Colonic mucosa (tissue), 4 donors: ENCODE measurements around the gene CRISP1. TPM values are rescaled to one million over a fixed set of nuclear protein-coding genes. Genes with fewer than 3 reads are reported as not detected.

ENCODE experiments used
- DNase-seq: peaks from one replicate; pipeline ENCODE4 v3.0.0-alpha.2; 2020
- H3K27ac ChIP-seq: fragments of 200-600 bp; one replicate; pipeline ENCODE4 v1.8.0; 2021
- H3K27me3 ChIP-seq: fragments of 200-600 bp; one replicate; pipeline ENCODE4 v1.8.0; 2021
- H3K36me3 ChIP-seq: fragments of 200-600 bp; one replicate; pipeline ENCODE4 v1.8.0; 2021
- H3K4me1 ChIP-seq: fragments of 200-600 bp; one replicate; pipeline ENCODE4 v1.8.0; 2021; ENCODE audit warnings: mild to moderate bottlenecking
- H3K4me3 ChIP-seq: fragments of 200-600 bp; one replicate; pipeline ENCODE4 v1.8.0; 2021
- H3K9ac ChIP-seq, 2 donors: one replicate each; pipeline ENCODE4 v1.7.0; 2013; ENCODE audit warnings: control low read depth in 2 of 2, low read depth in 2 of 2, low read length in 2 of 2
- H3K9me3 ChIP-seq: fragments of 200-600 bp; one replicate; pipeline ENCODE4 v1.8.0; 2021
- intact Hi-C: fragments of 100-400 bp; cut with DNase I; formaldehyde crosslinking; loops from one replicate; pipeline ENCODE4 v1.14.1; 2022
- total RNA-seq, 2 donors: library from RNA; stranded (reverse); fragmentation: NEBNext Ultra II Directional in 1 of 2; extraction: Animal tissue kit (Norgen Biotek cat#: 25700) in 1 of 2; gene quantifications; one replicate each; pipeline ENCODE4 v1.2.1, GENCODE V29; 2021
- TF ChIP-seq, protein P1 (sequence below): fragments of 200-600 bp; IDR thresholded peaks from one replicate; pipeline ENCODE4 v1.8.0; 2022; ENCODE audit warnings: antibody characterized with exemption, mild to moderate bottlenecking
- donor health status: healthy.
- donor health status: DM: no; HTN: no; CAD: no.
- donor health status: DM: no; HTN: no; CAD: no.

CRISP1 gene
- total RNA-seq, 2 donors from 2014 or later = not detected

DNA sequence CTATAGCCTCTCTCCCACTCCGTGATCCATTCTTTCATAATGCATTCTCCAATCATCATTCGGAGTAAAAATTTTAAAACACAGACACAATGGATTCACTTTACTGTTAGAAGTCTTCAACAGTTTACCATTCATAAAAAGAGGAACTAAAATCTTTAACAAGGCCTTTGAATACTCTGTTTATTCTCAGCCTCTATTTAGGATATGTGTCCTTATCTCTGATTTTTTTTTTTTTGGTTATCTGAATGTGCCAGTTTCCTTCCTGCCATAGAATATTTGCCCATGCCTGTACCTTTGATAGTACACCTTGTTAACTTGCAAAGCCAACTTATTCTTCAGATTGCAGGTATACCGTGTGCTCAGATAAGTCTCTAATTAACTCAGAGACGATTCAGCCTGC is 11.1 kb downstream of the CRISP1 start:
- TF ChIP-seq, protein P1, sequence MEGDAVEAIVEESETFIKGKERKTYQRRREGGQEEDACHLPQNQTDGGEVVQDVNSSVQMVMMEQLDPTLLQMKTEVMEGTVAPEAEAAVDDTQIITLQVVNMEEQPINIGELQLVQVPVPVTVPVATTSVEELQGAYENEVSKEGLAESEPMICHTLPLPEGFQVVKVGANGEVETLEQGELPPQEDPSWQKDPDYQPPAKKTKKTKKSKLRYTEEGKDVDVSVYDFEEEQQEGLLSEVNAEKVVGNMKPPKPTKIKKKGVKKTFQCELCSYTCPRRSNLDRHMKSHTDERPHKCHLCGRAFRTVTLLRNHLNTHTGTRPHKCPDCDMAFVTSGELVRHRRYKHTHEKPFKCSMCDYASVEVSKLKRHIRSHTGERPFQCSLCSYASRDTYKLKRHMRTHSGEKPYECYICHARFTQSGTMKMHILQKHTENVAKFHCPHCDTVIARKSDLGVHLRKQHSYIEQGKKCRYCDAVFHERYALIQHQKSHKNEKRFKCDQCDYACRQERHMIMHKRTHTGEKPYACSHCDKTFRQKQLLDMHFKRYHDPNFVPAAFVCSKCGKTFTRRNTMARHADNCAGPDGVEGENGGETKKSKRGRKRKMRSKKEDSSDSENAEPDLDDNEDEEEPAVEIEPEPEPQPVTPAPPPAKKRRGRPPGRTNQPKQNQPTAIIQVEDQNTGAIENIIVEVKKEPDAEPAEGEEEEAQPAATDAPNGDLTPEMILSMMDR = no peak
- intact Hi-C loops = no loop called here
- H3K9me3 ChIP-seq = no peaks in the 10 kb centered on the region
- no peaks in the 10 kb centered on the region for H3K36me3 ChIP-seq
- no peak overlapping the region for H3K4me3 ChIP-seq
- DNase-seq = no peak
- H3K4me1 ChIP-seq = no peaks in the 10 kb centered on the region
- no peak overlapping the region for H3K27ac ChIP-seq
- H3K9ac ChIP-seq = no peak overlapping the region
- H3K27me3 ChIP-seq = no peaks in the 10 kb centered on the region

GRCh38 chr6:49852975-49853374 is 13.4 kb downstream of the CRISP1 start:
- intact Hi-C loops = no loop called here

GRCh38 chr6:49849213-49849907 is 17.0 kb downstream of the CRISP1 start:
- DNase-seq = no peak
- no peaks in the 10 kb centered on the region for H3K9me3 ChIP-seq
- H3K27me3 ChIP-seq = no peaks in the 10 kb centered on the region
- intact Hi-C loops = loop anchor here (10.0 kb wide), 1 partner anchor 225 kb away; no protein-coding TSS in a partner anchor
- H3K27ac ChIP-seq = no peak overlapping the region
- no peaks in the 10 kb centered on the region for H3K4me1 ChIP-seq
- TF ChIP-seq, protein P1 = peak; percentile 69
- H3K9ac ChIP-seq = no peak overlapping the region
- H3K36me3 ChIP-seq = no peaks in the 10 kb centered on the region
- H3K4me3 ChIP-seq = no peak overlapping the region

More at GRCh38 chr6:49852975-49853374, 13.4 kb downstream of the CRISP1 start:
- no peaks in the 10 kb centered on the region for H3K4me1 ChIP-seq
- TF ChIP-seq, protein P1 = no peak
- H3K27me3 ChIP-seq = no peaks in the 10 kb centered on the region
- no peak overlapping the region for H3K27ac ChIP-seq
- DNase-seq = no peak
- H3K9me3 ChIP-seq = no peaks in the 10 kb centered on the region
- no peaks in the 10 kb centered on the region for H3K36me3 ChIP-seq
- no peak overlapping the region for H3K9ac ChIP-seq
- H3K4me3 ChIP-seq = no peak overlapping the region

DNA sequence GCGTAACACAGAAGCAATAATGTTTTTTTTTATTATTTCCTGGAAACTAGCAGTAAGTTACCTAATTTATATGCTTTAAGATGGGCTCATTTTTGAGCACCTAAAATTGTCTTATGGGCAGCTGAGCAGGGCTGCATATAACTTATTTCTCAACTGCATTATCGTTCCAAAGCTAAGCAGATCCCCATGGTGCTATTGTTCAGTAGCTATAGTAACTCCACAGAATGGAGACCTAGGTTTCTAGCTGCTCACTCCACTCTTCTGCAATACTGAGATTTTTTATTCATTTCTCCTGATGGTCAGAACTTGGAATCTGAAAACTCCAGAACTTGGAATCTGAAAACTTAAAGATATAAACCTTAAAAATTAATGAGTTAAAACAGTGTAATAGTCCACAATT is 18.7 kb downstream of the CRISP1 start:
- no peaks in the 10 kb centered on the region for H3K4me1 ChIP-seq
- no peak overlapping the region for H3K27ac ChIP-seq
- no peak overlapping the region for H3K9ac ChIP-seq
- no peaks in the 10 kb centered on the region for H3K36me3 ChIP-seq
- DNase-seq = no peak
- TF ChIP-seq, protein P1 = no peak
- H3K4me3 ChIP-seq = no peak overlapping the region
- H3K27me3 ChIP-seq = no peaks in the 10 kb centered on the region
- intact Hi-C loops = loop anchor here (10.0 kb wide), 1 partner anchor 223 kb away; no protein-coding TSS in a partner anchor
- no peaks in the 10 kb centered on the region for H3K9me3 ChIP-seq

- no peak overlapping the region for H3K9ac ChIP-seq
- no peak overlapping the region for H3K27ac ChIP-seq
- TF ChIP-seq, protein P1 = no peak
- DNase-seq = no peak
- no peaks in the 10 kb centered on the region for H3K27me3 ChIP-seq
- H3K4me3 ChIP-seq = no peak overlapping the region
- intact Hi-C loops = loop anchor here (10.0 kb wide), 1 partner anchor 222 kb away; no protein-coding TSS in a partner anchor
- no peaks in the 10 kb centered on the region for H3K36me3 ChIP-seq
- no peaks in the 10 kb centered on the region for H3K9me3 ChIP-seq
- no peaks in the 10 kb centered on the region for H3K4me1 ChIP-seq
Observed at GRCh38 chr6:49847014-49847413, 19.3 kb downstream of the CRISP1 start.
